ENCODE results near the gene FZD1.

Gene FZD1

DNA sequence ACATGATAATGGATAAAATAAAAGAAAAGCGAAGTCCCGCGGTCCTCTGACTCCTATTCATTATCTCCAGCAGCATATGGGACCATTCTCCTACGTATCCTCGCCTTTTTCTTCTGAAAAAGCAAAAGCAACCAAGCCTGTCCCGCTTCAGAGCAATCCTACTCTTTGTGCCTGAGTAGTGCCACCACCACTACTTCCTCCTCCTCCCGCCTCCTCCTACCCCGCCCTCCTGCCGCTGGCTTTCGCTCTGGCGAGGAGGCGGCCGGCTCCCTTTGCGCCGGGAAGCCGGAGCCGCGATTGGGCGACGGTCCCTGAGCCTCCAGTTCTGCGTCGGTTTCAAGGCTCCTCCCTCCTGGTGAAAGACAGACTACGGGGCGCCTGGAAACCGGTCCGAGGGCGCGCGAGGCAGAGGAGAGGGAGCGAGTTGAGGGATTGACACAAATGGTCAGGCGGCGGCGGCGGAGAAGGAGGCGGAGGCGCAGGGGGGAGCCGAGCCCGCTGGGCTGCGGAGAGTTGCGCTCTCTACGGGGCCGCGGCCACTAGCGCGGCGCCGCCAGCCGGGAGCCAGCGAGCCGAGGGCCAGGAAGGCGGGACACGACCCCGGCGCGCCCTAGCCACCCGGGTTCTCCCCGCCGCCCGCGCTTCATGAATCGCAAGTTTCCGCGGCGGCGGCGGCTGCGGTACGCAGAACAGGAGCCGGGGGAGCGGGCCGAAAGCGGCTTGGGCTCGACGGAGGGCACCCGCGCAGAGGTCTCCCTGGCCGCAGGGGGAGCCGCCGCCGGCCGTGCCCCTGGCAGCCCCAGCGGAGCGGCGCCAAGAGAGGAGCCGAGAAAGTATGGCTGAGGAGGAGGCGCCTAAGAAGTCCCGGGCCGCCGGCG, at the start of gene FZD1:
FZD1 (plus strand) TSS at position 388 of the 878 bp plus-strand sequence; CDS start at position 836, 448 bp downstream.
- DNase-seq: peak; percentile 98

DNA sequence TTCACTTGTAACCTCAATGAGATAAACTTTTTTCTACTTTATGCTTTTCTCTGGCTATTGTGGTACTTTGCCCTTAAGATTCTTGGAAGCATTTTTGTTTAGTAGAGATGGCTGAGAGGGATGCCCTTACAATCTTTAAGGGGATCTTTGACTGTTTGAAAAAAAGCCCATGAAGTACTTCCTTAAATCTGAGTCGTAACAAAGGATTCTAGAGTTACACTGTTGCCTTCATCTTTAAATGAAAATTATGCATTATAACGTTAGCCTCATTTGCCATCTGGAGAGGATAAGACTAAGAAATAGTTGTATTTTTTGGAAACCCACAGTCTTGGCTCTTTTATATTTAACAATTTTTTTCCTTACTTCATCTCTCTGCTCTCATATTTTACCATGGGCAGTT, 37.8 kb upstream of the FZD1 start:
- DNase-seq: no peak

DNA sequence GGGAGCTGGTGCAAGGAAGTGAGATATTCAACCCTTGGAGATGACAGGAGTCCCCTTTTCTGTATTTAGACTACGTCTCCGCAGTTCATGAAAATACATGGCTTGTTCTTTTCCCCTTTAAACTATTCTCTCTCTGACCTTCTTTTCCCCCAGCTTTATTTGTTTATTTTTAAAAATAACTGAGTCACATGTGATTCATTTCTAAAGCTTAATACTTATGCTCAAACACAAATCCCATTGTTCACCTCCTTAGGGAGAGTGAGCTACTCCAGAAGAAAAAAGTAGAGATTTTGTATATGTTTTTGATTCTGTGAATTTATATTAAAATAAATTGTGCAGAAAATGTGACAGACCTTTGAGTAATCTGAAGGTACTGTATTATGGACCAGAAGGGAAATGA, 35.9 kb upstream of the FZD1 start:
- DNase-seq: no peak

DNA sequence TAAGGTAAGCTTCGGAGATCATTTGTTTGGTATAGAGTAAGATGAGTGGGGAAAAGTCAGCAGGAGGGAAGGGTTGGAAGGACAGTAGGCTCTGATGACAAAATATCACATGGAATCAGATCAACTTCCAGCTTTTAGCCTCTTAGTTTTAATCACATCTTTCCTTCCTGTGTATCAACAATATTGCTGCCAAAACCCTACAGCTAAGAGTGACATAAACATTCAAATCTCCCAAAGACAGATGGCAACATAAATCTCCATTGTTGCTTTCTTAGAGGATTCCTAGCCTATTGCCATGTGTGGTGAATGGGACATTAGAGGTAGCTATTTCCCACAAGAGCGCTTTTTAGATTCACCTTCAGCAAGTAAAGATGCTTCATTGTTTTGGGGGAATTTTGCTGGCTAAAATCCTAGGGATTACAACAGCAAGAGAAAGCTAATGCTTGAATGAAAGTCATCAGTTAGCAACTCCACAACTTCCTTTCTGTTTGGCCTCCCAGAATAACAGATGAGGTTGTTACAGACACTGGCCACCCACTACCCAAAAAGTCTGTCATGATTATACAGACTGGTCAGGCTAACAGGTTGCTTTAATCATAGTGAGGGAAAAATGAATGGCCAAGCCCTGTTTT, 35.2 kb upstream of the FZD1 start:
- DNase-seq: no peak

DNA sequence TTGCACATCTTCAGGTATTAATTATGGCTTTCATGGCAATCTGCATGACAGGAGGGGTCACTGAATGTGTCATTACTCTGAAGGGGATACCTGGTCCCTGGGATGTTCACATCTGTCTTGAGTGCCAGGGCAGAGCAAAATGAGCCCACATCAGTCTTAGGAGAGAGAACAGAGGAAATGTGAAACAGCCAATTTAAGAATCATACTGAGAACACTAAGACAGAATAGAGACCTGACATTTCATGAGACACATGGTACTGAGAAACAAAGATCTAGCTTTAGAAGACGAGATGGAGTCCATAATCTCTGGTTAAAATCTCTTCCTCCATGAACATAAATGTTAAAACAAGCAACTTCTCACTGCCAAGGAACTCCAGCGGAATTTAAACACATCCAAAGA, 34.1 kb upstream of the FZD1 start:
- no peak for DNase-seq

DNA sequence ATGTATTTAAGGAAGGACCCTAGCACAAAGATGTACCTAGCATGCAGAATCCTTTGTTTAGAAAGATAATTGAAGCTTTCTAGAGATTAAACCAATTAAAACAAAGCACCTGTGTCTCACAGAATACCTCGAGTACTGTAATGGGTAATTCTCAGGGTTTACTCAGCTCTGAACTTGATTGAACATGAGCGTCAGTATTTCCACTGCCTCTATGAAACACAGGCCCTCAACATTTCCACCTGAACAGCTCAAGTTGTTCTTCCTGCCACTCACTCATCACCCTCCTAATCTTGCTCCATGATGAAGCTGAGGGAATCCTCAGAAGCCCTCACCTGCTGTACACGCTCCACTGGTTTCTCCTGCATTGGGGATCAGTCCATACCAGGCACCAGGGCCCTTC, 33.7 kb upstream of the FZD1 start:
- DNase-seq: no peak

DNA sequence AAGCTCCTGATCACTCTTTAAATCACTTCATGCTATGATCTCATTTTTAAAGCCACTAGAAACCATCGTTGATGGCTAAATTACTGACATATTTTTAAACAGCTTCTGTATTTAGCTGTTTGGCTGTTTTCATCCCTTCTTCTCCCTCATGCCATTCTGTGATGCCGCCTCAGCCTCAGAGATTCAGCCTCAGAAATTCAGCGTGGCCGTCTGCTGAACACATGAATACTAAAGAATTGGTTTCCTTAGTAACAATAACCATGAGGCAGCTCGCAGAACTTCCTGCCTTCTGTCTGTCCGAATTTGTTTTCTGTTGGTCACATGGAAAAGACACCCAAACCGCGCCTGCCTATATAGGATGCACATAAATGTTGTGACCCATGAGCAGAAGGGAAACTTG, 31.0 kb upstream of the FZD1 start:
- DNase-seq: peak; percentile 13

DNA sequence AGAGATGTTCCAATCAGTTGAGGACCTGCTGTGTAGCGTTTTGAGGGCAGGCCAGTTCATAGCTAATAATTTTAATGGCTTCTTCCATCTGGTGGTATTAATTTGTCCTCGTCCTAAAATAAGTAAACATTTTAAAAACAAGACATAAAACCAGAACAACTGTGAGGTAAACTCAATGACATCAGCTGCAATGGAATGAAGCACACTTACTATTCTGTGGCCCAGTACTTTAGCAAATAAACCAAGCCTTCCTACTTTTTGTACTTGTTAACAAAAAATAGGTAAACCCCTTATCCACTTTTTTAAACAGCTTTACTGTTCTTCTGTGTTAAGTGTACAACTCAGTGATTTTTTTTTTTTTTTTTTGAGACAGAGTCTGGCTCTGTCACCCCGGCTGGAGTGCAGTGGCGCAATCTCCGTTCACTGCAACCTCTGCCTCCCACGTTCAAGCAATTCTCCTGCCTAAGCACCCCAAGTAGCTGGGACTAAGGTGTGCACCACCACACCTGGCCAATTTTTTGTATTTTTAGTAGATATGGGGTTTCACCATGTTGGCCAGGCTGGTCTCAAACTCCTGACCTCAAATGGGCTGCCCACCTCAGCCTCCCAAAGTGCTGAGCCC, 28.9 kb upstream of the FZD1 start:
- DNase-seq: no peak

DNA sequence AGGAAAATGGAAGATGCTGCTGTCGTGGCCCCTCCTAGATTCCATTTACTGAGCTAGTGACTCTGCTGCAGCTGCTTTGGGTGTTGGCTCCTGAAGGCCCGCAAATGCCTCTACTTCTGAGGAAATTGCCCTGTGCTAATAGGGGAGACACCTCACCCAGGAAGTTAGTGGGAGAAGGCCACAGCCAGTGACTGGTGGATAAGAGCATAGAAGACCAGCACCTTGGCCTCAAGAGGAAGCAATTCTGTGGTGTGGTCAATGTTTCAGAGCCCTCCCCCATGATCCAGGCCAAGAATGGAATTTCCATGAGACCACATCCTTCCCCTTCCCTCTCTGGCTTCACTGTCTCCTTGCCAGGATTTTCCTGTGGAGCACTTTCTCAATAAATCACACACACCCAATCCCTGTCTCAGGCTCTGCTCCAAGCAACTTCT, 25.0 kb upstream of the FZD1 start:
- no peak for DNase-seq

DNA sequence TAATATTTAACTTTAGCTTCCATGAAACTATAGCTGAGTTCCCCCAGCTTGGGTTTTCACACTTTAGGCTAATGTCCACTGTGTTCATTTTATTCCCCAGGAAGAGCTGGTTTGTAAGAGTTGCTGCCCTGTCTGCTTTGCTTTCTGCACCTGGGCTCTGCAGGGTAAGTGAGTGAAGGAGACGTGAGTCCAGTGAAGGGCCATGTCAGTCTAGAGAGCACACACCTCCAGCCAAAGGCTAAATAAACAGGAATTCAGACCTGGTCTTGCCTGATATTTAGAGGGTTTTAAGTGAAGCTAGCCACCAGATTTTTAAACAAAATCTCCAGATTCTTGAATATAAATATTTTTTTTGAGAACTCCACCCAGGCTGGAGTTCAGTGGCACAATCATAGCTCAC, 24.5 kb upstream of the FZD1 start:
- no peak for DNase-seq

DNA sequence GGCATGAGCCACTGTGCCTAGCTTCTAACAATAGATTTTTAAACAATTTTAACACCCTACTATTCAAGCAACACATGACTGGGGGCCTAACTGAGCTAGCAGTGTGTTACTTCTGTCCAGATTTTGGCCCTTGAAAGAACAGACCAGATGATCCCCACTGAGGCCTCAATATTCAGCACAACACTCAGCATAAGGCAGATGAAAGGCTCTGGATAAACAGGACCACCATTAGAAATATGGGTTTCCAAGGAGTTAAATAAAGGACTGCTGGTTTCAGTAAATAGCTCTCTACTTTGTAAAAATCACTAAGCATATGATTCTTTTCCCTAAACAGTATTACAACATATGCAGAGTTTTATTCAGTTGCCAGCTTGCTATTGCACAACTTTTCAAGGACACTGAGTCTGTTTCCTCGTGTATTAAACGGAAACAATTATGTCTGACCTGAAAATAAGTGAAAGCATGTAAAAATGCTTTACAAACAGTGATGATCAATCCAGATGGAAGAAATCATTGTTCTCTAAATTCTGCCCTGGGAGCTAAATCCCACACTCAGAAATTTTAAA, 23.8 kb upstream of the FZD1 start:
- no peak for DNase-seq

DNA sequence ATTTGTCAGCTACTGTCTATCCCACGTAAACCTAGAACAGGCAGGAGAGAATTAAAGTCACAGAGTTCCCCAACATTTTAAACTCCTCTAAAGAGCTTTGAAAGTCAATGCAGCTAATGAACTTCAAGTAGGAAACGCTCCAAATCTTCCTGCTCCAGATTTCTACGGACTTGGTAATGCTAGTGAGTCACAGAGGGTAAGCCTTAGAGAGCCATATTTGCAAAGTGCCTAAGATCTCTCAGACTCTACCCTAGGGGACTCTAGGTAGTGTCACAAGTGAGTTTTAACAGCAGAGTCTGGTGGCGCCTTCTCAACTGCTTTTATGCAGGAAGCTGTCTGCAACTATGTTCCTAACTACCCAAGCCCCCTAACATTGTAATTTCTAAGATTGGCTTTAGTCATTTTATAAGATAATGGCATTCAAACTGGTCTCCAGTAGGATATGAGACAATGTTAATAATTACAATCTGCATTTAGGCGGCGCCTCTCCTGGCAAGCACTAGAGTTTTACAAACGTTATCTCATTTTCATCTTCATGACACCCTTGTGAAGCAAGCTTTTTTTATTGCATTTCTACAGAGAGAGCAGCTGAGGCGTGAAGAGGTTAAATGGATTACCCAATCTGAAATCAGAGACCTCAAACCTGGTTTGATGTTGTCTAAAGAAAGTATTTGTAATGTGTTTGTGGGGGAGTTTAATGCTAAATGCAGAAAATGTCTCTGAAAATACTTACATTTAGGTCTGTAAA, 22.0 kb upstream of the FZD1 start:
- no peak for DNase-seq

DNA sequence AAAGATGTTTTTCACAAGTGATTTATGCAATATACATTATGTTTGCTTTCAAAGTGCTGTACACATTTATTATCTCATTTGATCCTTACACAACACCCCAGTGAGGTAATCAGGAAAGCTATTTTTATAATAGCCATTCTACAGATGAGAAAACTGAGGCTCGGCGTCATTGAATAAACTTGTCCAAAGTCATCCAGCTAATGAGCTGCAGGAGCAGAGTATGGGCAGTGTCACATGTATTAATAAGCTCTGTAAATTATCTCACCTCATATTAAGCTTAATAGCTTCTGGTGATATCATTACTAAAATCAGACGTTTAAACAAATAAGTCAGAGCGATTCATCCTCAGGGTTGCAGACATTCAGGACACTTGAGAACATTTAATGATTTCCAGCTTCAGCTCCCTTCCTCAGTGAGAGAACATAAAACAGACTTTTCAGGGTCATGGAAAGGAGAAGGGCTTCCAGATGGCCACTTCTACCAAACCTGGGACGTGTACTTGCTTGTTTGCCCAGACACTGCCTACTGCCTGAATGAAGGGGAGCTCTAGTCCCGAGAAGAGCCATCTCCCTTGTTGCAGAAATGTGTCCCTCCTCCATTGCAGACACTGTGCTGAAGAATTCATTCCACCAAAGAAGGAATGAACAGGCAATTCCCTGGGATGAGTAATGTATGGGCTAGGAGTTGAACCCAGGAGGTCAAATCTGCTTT, 20.5 kb upstream of the FZD1 start:
- DNase-seq: no peak

DNA sequence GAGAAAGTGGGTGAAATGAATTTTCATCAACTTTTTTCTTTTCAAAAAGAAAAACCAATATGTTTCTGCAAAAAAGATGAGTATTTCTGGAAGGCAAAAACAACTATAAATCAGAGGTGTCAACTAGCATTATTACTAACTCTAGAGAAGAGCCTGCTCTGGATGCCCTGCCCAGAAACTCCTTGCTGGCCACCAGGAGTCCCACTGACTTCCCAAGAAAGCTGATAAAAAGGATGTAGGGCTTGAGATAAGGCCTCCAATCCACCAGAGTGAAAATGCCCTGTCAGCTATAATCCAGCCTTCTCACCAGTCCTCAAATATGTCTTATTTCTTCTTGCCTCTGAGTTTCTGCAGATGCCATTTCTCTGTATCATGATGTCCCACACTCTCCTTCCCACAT, 16.7 kb upstream of the FZD1 start:
- DNase-seq: no peak

DNA sequence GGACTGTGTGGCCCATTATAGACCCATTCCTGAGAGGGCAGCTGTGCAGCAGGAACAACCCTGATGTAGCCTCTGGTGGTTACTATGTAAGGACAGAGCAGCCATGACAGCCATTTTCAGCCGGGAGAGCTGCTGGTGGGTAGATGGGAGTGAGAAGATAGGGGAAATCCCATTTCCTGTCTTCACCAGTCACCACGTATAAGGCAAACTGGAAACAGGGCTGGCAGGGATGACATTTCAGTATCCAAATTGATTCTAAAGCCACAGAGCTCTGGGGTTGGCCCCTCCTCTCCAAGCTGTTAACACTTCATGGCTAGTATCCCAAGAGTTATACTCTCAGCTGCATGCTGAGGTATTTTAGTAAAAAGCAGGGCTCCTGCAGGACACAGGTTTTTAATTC, 15.2 kb upstream of the FZD1 start:
- no peak for DNase-seq

DNA sequence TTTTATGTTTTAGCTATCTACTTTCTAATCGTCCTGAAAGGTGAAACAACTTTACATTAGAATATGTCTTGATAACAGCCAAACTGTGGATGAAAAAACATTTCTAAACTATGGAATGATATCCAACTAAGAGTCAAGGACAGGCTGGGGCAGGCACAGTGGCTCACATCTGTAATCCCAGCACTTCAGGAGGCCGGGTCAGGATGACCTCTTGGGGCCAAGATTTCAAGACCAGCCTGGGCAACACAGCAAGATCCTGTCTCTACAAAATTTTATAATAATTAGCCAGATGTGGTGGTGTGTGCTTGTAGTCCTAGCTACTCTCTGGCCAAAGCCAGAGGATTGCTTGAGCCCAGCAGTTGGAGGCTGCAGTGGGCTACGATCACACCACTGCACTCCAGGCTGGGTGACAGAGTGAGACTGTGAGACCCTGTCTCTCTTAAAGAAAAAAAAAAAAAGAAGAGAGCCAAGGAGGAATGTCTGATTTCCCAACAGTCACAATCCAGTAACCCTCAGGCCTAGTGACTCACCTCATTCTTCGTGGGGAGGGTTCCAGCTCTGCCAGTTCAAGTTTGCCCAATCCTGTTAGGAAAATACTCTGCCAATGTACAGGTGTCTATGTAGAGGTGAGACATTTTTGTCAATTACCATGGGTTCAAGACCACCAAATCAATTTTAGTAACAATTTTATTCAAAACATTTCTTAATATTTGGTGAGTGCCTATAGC, 14.6 kb upstream of the FZD1 start:
- DNase-seq: no peak

DNA sequence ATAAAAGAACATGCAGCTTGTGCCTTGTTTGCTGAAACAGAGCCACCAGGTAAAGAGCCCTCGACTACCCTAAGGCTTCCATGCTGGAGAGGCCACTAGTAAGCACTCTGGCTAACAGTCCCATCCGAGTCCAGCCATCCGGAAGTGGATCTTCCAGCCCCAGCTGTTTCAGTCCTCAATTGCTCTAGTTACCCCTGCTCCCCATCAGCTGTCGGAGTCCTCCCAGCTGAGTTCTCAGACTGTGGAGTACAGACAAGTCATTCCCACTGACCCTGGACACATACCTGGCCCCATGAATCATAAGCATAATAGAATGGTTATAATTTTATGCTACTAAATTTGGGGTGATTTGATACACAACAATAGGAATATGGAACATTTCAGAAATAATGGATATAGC, 13.5 kb upstream of the FZD1 start:
- no peak for DNase-seq

DNA sequence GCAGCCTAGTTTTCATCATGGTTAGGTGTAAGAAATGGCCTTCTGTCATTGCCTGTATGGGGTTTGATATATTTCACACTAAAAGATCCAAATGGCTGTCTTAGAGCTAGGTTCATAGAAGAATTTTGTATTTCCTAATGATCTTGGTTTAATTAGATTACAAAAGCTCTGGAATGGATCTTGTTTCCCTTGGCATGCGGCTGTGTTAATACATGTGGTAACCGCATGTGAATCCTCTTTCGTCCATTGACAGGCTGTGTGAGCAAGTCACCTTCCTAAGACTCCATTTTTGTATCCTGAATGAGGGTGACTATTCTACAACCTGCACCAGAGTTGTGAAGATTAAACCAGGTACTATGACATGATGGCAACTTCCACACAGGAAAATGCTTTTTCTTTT, 12.4 kb upstream of the FZD1 start:
- no peak for DNase-seq

DNA sequence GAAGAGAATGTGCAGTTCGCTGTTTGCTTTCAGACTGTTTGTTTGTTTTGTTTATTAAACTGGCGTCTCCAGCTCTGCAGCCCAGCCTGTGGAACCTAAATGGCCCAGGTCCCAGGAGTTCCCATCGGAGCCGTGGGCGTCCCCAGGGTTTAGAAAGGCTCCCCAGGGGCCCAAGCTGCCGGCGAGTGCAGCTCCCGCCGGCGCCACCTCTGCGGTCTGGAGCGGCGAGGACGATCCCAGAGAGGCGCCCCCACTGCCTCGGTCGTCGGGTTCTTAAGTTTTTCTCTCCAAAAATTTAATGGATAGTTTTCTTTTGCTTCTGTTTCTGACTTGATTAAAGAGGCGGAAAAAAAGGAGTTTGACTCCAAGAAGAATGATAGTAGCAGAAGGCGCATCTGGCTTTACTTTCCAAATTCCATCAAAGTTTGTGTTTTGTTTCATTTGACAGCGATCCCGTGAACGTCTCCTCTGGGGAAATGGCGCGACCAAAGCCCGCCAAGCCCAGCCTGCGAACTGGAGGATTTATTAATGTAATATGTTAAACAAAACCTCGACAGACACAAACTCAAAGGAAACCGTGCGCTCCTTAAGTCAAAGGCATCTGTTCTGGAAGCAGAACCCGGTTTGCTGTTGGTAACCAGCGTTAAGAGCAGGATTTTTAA, 718 bp upstream of the FZD1 start:
- DNase-seq: no peak

DNA sequence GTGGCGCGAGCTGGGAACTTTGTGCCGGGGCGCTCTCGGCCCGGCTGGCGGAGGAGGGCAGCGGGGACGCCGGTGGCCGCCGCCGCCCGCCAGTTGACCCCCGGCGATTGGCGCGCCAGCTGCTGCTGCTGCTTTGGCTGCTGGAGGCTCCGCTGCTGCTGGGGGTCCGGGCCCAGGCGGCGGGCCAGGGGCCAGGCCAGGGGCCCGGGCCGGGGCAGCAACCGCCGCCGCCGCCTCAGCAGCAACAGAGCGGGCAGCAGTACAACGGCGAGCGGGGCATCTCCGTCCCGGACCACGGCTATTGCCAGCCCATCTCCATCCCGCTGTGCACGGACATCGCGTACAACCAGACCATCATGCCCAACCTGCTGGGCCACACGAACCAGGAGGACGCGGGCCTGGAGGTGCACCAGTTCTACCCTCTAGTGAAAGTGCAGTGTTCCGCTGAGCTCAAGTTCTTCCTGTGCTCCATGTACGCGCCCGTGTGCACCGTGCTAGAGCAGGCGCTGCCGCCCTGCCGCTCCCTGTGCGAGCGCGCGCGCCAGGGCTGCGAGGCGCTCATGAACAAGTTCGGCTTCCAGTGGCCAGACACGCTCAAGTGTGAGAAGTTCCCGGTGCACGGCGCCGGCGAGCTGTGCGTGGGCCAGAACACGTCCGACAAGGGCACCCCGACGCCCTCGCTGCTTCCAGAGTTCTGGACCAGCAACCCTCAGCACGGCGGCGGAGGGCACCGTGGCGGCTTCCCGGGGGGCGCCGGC, 870 bp downstream of the FZD1 start:
- peak; percentile 53 for DNase-seq

All from DMS153 (cell line).